GM18951 (cell line): ENCODE data around the gene HNRNPUL2.

Source experiments
- POLR2A ChIP-seq: IDR thresholded peaks from 4 replicates; pipeline ENCODE4 v1.6.1; 2011; ENCODE audit warnings: mild to moderate bottlenecking; ENCODE audit not compliant: insufficient read length, insufficient read depth; ENCODE audit errors: extremely low read depth
- in situ Hi-C: fragments of 300-500 bp; cut with MboI; formaldehyde crosslinking; loops from one replicate; pipeline ENCODE4 v1.12.0; 2022; ENCODE audit warnings: low sequenced_read_pairs, mixed read lengths, inconsistent platforms; ENCODE audit not compliant: unreplicated experiment

HNRNPUL2 gene

DNA sequence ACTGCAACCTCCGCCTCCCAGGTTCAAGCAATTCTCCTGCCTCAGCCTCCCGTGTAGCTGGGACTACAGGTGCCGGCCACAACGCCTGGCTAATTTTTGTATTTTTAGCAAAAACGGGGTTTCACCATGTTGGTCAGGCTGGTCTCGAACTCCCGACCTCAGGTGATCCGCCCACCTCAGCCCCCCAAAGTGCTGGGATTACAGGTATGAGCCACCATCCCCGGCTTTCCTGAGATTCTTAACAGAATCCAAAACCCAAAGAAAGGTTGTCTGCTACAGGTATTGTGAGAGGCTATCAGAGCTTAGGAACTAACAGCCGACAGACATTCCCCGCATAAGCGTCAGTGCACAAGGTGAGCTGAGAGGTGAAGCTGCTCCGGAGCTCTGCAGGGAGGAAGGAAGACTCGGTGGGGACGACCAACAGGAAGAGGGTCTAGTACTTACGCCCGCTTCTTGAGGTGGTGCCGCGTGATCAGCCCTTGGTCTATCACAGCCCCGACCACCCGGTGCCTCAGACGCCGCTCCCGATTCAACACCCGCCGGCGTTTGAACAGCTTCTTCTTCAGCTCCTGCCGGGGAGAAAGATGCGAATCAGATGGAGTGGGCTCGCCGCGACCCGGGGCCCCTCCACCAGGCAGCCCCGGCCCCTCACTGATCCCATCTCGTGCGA is 62.7 kb downstream of the HNRNPUL2 start:
- in situ Hi-C loops = no loop called here
- TF ChIP-seq POLR2A = no peak
